Stimulated activated CD4-positive, alpha-beta T cell treated with anti-CD3 and anti-CD28 coated beads, Interleukin-15, amount 100 ng/mL, for 1 hour (primary cell): Measurements from ENCODE around the gene DNAJC15.
"Not testable (repeated sequence)": the region's sequence is repeated elsewhere in the genome, so short reads cannot be mapped to it uniquely, and the experiment has no call there.

Experiments
- DNase-seq, 2 donors: peaks; one replicate each; pipeline ENCODE4 v3.0.0-alpha.2; 2020; ENCODE audit warnings: low read depth in 1 of 2, low spot score in 1 of 2

Gene DNAJC15

GRCh38 chr13:43023289-43023963 lies at the start of gene DNAJC15:
Gene DNAJC15, plus strand, starts transcription at chr13:43023586. Its CDS starts 41 bp downstream, at chr13:43023627.
- DNase-seq = peak; percentile 25 to 69

- no peak for DNase-seq
These were observed 47.3 kb upstream of the DNAJC15 start for GRCh38 chr13:42976066-42976465.

GRCh38 chr13:42977219-42977659 lies 46.1 kb upstream of the DNAJC15 start:
- no peak for DNase-seq

- DNase-seq = no peak
These were observed 42.1 kb upstream of the DNAJC15 start for GRCh38 chr13:42981317-42981716.

GRCh38 chr13:42981853-42982252 lies 41.5 kb upstream of the DNAJC15 start:
- no peak for DNase-seq

GRCh38 chr13:42984026-42984425 lies 39.4 kb upstream of the DNAJC15 start:
- DNase-seq = no peak

- no peak for DNase-seq
These were observed 38.7 kb upstream of the DNAJC15 start for GRCh38 chr13:42984691-42985090.

GRCh38 chr13:42985312-42986175 lies 37.8 kb upstream of the DNAJC15 start:
- no peak for DNase-seq

GRCh38 chr13:42986176-42986574 lies 37.2 kb upstream of the DNAJC15 start:
- no peak for DNase-seq

- no peak for DNase-seq
These were observed 32.8 kb upstream of the DNAJC15 start for GRCh38 chr13:42990291-42991232.

- not testable (repeated sequence) for DNase-seq
These were observed 32.0 kb upstream of the DNAJC15 start for GRCh38 chr13:42991233-42991897.

GRCh38 chr13:42991898-42992763 lies 31.3 kb upstream of the DNAJC15 start, which contains the start of gene EPSTI1:
Gene EPSTI1, minus strand, starts transcription at chr13:42992241. Its CDS starts 76 bp downstream, at chr13:42992165.
- peak; percentile 44 to 59 for DNase-seq

GRCh38 chr13:42992764-42993122 lies 30.6 kb upstream of the DNAJC15 start:
- DNase-seq = no peak

- DNase-seq = no peak
These were observed 28.5 kb upstream of the DNAJC15 start for GRCh38 chr13:42994878-42995277.

GRCh38 chr13:42996584-42996983 lies 26.8 kb upstream of the DNAJC15 start:
- no peak for DNase-seq

- DNase-seq = no peak
These were observed 26.0 kb upstream of the DNAJC15 start for GRCh38 chr13:42997381-42997780.

GRCh38 chr13:42999491-42999890 lies 23.9 kb upstream of the DNAJC15 start:
- no peak for DNase-seq

- DNase-seq = no peak
These were observed 22.7 kb upstream of the DNAJC15 start for GRCh38 chr13:43000676-43001075.

GRCh38 chr13:43002021-43002420 lies 21.4 kb upstream of the DNAJC15 start:
- no peak for DNase-seq

GRCh38 chr13:43003010-43003409 lies 20.4 kb upstream of the DNAJC15 start:
- DNase-seq = no peak
